ENCODE data around the gene TNFRSF21.

TNFRSF21 gene

GRCh38 chr6:47256361-47256760 lies 53.3 kb downstream of the TNFRSF21 start:
- no peaks in the 10 kb centered on the region; the same call in 1 of the 2 replicates for H3K79me2 ChIP-seq (ENCODE audit: insufficient read depth, low read length)
- no peaks in the 10 kb centered on the region for H4K20me1 ChIP-seq (ENCODE audit: insufficient read depth, low read length, poor library complexity, severe bottlenecking)
- no peaks in the 10 kb centered on the region for H3K9me3 ChIP-seq (ENCODE audit: insufficient read depth, low read depth, low read length)
- no peak overlapping the region for H3K9ac ChIP-seq (ENCODE audit: low read depth, low read length, poor library complexity, severe bottlenecking)
- H3K36me3 ChIP-seq (ENCODE audit: insufficient read depth, low read length) = peaks cover 19% of the 10 kb centered on the region; the same call in 1 of the 2 replicates
- no peaks in the 10 kb centered on the region for H3K27me3 ChIP-seq (ENCODE audit: insufficient read depth, low read length, poor library complexity, severe bottlenecking)
- H3F3A ChIP-seq (ENCODE audit: low read depth) = no peaks in the 10 kb centered on the region
- H3K4me1 ChIP-seq (ENCODE audit: insufficient read depth, low read length, poor library complexity, severe bottlenecking) = peaks cover 15% of the 10 kb centered on the region
- no peak overlapping the region for H2AFZ ChIP-seq (ENCODE audit: low read length)
- TF ChIP-seq CTCF (conservative IDR thresholded peaks at IDR 0.05; ENCODE audit: low read length) (no peak), EZH2phosphoT487 (IDR thresholded peaks at IDR 0.05; ENCODE audit: borderline replicate concordance) (no peak)
- no peaks in the 10 kb centered on the region for H3K9me2 ChIP-seq (replicated peaks; ENCODE audit: low read depth, low read length)
- H3K4me2 ChIP-seq (ENCODE audit: low read depth, low read length, poor library complexity, severe bottlenecking) = no peak overlapping the region
- H3K4me3 ChIP-seq (ENCODE audit: low read length, poor library complexity, severe bottlenecking) = no peak overlapping the region

GRCh38 chr6:47254906-47255305 lies 54.8 kb downstream of the TNFRSF21 start:
- no peaks in the 10 kb centered on the region for H3F3A ChIP-seq (ENCODE audit: low read depth)

GRCh38 chr6:47254051-47254450 lies 55.7 kb downstream of the TNFRSF21 start:
- H3K9ac ChIP-seq (ENCODE audit: low read depth, low read length, poor library complexity, severe bottlenecking) = no peak overlapping the region

More at GRCh38 chr6:47254906-47255305, 54.8 kb downstream of the TNFRSF21 start:
- Histone ChIP-seq H2AFZ (ENCODE audit: low read length) (no peak overlapping the region), H3K9me2 (replicated peaks; ENCODE audit: low read depth, low read length) (no peaks in the 10 kb centered on the region), H3K9ac (ENCODE audit: low read depth, low read length, poor library complexity, severe bottlenecking) (no peak overlapping the region), H3K9me3 (ENCODE audit: insufficient read depth, low read depth, low read length) (no peaks in the 10 kb centered on the region), H3K27me3 (ENCODE audit: insufficient read depth, low read length, poor library complexity, severe bottlenecking) (no peaks in the 10 kb centered on the region), H3K4me2 (ENCODE audit: low read depth, low read length, poor library complexity, severe bottlenecking) (no peak overlapping the region), H4K20me1 (ENCODE audit: insufficient read depth, low read length, poor library complexity, severe bottlenecking) (no peaks in the 10 kb centered on the region), H3K36me3 (ENCODE audit: insufficient read depth, low read length) (peaks cover 29% of the 10 kb centered on the region; the same call in 1 of the 2 replicates), H3K4me1 (ENCODE audit: insufficient read depth, low read length, poor library complexity, severe bottlenecking) (peaks cover 15% of the 10 kb centered on the region), H3K79me2 (ENCODE audit: insufficient read depth, low read length) (no peaks in the 10 kb centered on the region), H3K4me3 (ENCODE audit: low read length, poor library complexity, severe bottlenecking) (no peak overlapping the region)
- TF ChIP-seq EZH2phosphoT487 (IDR thresholded peaks at IDR 0.05; ENCODE audit: borderline replicate concordance) = no peak
- TF ChIP-seq CTCF (conservative IDR thresholded peaks at IDR 0.05; ENCODE audit: low read length) = no peak

More at GRCh38 chr6:47254051-47254450, 55.7 kb downstream of the TNFRSF21 start:
- Histone ChIP-seq H3K79me2 (ENCODE audit: insufficient read depth, low read length) (no peaks in the 10 kb centered on the region), H3K4me1 (ENCODE audit: insufficient read depth, low read length, poor library complexity, severe bottlenecking) (peaks cover 15% of the 10 kb centered on the region), H2AFZ (ENCODE audit: low read length) (no peak overlapping the region), H3K9me2 (replicated peaks; ENCODE audit: low read depth, low read length) (no peaks in the 10 kb centered on the region), H3K9me3 (ENCODE audit: insufficient read depth, low read depth, low read length) (no peaks in the 10 kb centered on the region), H3F3A (ENCODE audit: low read depth) (no peaks in the 10 kb centered on the region), H3K27me3 (ENCODE audit: insufficient read depth, low read length, poor library complexity, severe bottlenecking) (no peaks in the 10 kb centered on the region), H3K4me2 (ENCODE audit: low read depth, low read length, poor library complexity, severe bottlenecking) (no peak overlapping the region), H3K36me3 (ENCODE audit: insufficient read depth, low read length) (peaks cover 29% of the 10 kb centered on the region; the same call in 1 of the 2 replicates), H4K20me1 (ENCODE audit: insufficient read depth, low read length, poor library complexity, severe bottlenecking) (no peaks in the 10 kb centered on the region), H3K4me3 (ENCODE audit: low read length, poor library complexity, severe bottlenecking) (no peak overlapping the region)
- no peak for TF ChIP-seq CTCF (conservative IDR thresholded peaks at IDR 0.05; ENCODE audit: low read length)
- no peak for TF ChIP-seq EZH2phosphoT487 (IDR thresholded peaks at IDR 0.05; ENCODE audit: borderline replicate concordance)
